MM.1S (cell line): ENCODE measurements around the gene TMEM37.

Experiments used
- EZH2 ChIP-seq: fragments of 300-600 bp; sonication (generic); optimal IDR thresholded peaks from 2 replicates; pipeline ENCODE3; 2017; ENCODE audit warnings: low read depth, mild to moderate bottlenecking, antibody characterized with exemption, low read length, mixed read lengths
- EZH2phosphoT487 ChIP-seq: fragments of 300-600 bp; sonication (generic); IDR thresholded peaks from 2 replicates; pipeline ENCODE4 v1.6.1; 2018; ENCODE audit warnings: antibody characterized with exemption, low read length
- TF ChIP-seq, protein P1 (sequence below): fragments of 300-600 bp; sonication (generic); IDR thresholded peaks from 2 replicates; pipeline ENCODE4 v1.5.1; 2016; ENCODE audit warnings: antibody characterized with exemption, low read length, mixed read lengths

DNA sequence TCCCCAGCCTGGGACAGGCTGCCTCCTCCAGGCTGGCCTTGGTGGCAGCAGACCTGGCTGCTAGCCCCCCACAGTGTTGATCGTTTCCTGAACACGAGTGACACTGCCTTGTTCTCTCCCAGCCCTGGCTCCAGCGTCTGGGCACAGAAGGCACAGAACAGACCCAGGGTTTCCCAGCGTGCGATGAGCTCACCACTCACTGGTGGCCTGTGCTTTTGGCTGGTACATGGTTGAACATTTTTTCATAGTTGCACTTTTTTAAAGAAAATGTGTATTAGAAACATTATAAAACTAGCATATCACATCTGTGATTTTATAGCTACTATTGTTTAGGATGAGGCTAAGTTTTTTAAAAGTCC lies 51.7 kb downstream of the TMEM37 start:
- TF ChIP-seq, protein P1, sequence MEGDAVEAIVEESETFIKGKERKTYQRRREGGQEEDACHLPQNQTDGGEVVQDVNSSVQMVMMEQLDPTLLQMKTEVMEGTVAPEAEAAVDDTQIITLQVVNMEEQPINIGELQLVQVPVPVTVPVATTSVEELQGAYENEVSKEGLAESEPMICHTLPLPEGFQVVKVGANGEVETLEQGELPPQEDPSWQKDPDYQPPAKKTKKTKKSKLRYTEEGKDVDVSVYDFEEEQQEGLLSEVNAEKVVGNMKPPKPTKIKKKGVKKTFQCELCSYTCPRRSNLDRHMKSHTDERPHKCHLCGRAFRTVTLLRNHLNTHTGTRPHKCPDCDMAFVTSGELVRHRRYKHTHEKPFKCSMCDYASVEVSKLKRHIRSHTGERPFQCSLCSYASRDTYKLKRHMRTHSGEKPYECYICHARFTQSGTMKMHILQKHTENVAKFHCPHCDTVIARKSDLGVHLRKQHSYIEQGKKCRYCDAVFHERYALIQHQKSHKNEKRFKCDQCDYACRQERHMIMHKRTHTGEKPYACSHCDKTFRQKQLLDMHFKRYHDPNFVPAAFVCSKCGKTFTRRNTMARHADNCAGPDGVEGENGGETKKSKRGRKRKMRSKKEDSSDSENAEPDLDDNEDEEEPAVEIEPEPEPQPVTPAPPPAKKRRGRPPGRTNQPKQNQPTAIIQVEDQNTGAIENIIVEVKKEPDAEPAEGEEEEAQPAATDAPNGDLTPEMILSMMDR = no peak
- TF ChIP-seq EZH2phosphoT487 = no peak
- TF ChIP-seq EZH2 = no peak
